GM15510 (cell line): ENCODE data around the gene ZNF581.
A peak's percentile ranks its signal among the peaks of the same experiment; 100 is the strongest.

ENCODE experiments used
- POLR2A ChIP-seq: IDR thresholded peaks from 3 replicates; pipeline ENCODE4 v1.6.1; 2011; ENCODE audit warnings: borderline replicate concordance; ENCODE audit not compliant: insufficient read length; ENCODE audit errors: extremely low read depth

Gene ZNF581

DNA sequence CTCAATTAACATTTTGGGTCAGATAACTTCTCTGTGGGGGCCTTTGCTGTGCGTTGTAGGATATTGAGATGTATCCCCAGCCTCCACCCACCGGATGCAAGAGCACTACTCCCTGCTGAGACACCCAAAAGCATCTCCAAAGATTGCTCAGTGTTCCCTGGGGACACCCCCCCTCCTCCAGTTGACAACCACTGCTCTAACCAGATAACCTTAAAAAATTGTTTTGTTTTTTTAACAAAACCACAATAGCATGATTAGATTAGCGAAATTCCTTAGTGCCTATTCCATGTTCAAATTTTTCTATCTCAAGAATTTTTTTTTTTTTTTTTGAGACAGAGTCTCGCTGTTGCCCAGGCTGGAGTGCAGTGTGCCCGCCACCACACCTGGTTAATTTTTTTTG, 29.0 kb downstream of the ZNF581 start:
- TF ChIP-seq POLR2A = no peak

DNA sequence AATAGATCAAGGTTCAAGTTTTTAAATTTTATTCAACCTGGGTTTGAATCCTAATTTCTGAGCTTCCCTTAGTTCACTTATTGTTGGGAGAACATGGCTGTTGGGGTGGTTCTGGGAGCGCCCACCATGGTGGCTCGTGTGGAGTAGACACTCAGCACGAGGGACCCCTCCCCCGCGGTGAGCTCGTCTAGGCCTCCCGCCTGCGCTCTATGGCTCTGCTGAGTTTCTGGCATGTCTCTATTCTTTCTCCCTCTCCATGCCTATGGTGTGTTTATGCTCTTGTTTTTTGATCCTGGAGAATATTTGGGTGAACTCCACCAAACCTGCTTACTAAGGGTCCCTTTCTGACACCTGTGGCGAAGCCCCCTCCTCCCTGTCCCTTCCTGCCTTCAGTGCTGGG, 30.0 kb downstream of the ZNF581 start:
- TF ChIP-seq POLR2A = no peak

DNA sequence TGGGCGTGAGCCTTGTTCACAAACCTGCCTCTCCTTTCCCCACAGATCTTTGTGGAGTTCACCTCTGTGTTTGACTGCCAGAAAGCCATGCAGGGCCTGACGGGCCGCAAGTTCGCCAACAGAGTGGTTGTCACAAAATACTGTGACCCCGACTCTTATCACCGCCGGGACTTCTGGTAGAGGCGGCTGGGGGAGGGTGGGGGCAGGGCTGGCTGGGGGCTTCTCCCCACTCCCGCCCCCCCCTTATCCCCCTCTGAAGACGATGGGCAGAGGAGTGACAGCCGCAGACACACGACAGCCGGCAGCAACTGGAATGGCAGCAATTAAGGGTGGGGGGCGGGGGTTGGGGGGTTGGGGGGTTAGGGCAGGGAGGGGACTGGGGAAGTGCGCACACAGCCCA, 30.4 kb downstream of the ZNF581 start:
- TF ChIP-seq POLR2A = no peak

- TF ChIP-seq POLR2A = no peak
Observed at GRCh38 chr19:55674459-55674840, 31.0 kb downstream of the ZNF581 start.

GRCh38 chr19:55674841-55675660, 31.6 kb downstream of the ZNF581 start, which contains the start of gene EPN1:
EPN1 (plus strand) TSS chr19:55675226; CDS start chr19:55678628, 3,402 bp downstream.
- TF ChIP-seq POLR2A = peak; percentile 61

GRCh38 chr19:55675661-55676354, 32.4 kb downstream of the ZNF581 start:
- TF ChIP-seq POLR2A = no peak

DNA sequence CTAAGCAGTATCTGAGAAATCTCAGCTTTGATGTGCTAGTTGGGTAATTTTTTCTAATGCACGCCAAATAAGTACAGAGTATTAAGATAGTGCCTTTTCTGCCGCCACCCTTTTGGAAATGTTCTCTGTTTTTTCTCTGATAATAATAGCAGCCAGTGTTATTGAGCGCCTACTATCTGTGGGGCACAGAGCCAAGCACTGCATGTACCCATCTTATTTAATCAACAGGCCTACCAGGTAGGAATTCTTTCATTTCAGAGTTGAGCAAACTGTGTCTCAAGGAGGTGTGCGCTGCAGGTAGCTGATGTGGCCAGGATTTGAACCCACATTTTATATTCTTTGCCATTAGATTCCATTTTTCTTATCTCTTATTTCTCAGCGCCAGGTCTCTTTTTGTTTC, 32.9 kb downstream of the ZNF581 start:
- TF ChIP-seq POLR2A = no peak

DNA sequence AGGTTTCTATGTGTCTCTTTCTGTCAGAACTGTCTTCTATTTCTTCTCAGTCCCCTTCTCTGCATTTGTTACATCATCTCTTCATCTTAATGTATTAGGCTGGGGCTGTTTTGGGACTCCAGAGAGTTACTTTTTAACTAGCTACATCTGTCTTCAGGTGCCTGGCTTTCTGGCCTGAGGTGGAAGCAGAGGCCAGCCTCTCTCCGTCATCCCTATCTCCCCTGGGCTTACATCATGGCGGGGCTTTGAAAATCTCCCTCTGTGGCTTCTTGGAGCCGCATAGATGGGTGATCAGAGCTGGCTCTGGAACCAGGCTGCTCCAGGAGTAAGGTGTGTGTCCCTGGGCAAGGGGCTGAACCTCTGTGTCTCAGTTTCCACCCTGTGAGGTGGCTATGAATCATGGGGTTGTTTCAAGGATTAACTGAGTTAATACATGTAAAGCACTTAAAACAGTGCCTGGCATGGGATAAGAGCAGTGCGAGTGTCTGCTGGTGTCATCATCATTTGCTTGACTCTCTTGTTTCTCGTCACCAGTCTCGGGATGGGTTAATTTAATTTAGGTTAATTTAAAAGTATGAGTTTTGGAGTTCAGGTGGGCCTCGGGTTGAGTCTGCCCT, 33.5 kb downstream of the ZNF581 start:
- no peak for TF ChIP-seq POLR2A

DNA sequence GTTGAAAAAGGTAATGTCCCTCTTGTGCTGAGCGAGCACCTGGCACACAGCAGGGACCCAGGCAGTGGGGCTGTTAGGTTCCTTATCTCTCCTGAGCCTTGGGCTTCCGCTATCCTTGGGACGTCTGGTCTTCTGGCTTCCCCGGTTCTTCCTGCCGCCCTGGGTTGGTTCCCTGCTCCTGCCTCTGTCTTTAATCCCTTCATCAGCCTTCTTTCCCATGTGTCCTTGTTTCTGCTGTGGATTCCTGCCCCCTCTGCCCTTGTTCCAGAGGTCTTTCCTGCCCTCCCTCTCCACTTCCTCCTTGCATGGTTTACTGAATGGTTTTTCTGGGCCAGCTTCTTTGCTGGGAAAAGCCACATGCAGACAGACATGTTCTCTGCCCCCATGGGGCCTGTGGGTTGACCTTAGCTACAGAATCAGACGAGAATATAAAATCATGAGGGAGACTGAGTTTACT, 34.2 kb downstream of the ZNF581 start:
- no peak for TF ChIP-seq POLR2A

DNA sequence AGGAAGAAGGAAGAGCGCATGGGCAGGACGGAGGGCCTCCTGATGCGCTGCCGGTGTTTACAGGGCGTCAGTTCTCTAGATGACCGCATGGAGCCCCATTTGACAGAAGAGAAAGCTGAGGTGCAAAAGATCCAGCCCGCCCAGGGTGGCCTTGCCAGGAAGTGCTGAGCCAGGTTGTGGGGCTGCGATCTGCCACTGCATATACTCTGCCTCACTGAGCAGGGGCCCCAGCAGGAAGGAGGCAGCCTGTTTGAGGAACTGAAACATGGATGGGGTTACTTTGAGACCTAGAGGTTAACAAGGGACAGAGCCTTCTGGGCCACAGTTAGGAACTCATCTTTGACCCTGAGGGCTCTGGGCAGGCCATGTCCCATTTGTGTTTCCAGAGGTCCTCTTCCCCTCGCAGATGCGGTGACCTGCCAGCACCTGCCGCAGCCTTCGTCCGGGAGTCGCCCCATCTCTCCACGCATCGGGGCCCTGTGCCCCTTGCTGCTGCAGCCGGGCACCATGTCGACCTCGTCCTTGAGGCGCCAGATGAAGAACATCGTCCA, 34.7 kb downstream of the ZNF581 start:
- no peak for TF ChIP-seq POLR2A

DNA sequence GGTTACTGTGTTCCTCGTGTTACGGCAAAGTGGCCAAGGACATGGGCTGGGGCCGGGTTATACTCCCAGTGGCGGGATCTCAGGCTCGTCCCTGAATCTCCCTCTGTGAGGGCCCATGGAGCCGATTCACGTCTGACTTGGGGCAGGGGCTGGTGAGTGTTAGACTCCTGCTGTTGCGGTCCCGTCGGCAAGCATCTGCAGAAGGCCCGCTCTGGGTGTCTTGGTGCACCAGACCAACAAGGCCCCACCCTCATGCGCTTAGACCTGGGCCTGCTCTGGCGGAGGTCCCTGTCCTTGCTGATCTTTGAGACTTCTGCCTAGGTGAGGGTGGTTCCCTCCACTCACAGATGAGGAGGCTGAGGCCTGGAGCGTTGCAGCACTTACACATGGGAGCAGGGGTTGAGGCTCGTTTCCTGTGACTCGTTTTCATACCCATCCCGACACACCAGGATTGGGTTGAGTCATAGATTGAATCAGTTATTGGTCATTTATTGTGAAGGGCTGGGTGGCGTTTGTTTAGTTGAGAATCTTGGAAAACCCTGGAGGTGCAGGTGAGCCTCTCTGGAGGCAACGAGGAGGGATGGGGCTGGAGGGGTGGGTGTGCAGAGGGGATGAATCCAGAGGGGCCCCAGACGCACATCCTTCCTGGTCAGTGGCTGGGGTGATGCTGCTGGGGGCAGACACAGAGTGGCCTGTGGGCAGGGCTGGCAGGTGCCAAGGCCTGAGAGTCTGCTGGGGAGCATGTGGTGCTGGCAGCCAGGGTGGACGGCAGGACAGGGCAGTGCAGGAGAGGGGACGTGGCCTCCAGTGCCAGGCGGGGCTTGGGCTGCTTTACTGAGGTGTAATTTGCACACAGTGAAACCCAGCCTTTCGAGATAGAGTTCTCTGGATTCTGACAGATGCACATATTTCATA, 36.2 kb downstream of the ZNF581 start:
- TF ChIP-seq POLR2A = no peak

GRCh38 chr19:55680339-55681130, 37.1 kb downstream of the ZNF581 start:
- no peak for TF ChIP-seq POLR2A

DNA sequence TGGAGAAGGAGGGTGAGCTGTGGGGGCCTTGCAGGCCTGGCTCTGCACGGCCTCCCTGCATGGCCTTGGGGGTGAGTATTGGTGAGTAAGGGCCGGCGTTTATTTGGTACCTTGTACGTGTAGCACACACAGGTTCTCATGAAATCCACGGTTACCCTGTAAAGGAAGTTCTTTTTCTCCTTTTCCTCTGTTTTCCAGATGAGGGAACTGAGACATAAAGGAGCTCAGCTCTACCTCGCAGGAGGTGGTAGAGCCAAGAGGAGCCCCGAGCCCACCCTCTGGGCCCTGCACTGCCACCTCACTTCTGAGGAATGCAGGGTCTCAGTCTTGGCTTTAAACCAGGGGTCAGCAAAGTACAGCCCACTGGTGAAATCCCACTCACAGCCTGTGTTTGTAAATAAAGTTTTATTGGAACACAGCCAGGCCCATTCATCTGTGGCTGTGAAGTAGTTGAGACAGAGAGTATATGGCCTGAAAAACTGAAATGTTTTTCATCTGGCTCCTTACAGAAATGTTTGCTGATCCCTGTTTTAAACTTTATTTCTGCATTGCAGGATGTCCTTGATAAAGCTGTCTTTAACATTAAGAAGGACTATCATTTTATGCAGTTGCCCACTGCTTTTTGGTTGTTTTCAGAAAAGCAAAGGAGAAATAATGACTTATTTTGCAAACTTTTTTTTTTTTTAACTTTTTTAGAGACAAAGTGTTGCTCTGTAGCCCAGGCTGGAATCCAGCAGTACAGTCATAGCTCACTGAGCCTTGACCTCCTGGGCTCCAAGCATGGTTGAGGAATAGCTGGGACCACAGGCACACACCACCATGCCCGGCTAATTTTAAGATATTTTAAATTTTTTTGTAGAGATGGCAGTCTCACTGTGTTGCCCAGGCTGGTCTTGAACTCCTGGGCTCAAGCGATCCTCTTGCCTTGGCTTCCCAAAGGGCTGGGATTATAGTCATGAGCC, 38.0 kb downstream of the ZNF581 start:
- no peak for TF ChIP-seq POLR2A
